Bronchial epithelial cell (primary cell): Measurements from ENCODE around the gene LMO7. TPM values are rescaled to one million over a fixed set of nuclear protein-coding genes. Genes with fewer than 3 reads are reported as not detected.
"Not testable (repeated sequence)": the region's sequence is repeated elsewhere in the genome, so short reads cannot be mapped to it uniquely, and the experiment has no call there.

ENCODE experiments used
- DNase-seq: peaks from one replicate; pipeline ENCODE4 v3.0.0-alpha.2; 2010; ENCODE audit warnings: low read depth
- FAIRE-seq: peaks from 2 replicates; lab custom pipeline; 2011; peaks lifted over from hg19 to GRCh38; lab: Jason Lieb, UNC
- H3K27me3 ChIP-seq: 2 replicates; pipeline ENCODE4 v1.5.1; 2011; ENCODE audit warnings: low read length; ENCODE audit not compliant: control insufficient read depth, insufficient read depth
- H3K36me3 ChIP-seq: 2 replicates; pipeline ENCODE4 v1.5.1; 2011; ENCODE audit warnings: low read length; ENCODE audit not compliant: control insufficient read depth, insufficient read depth
- H3K4me3 ChIP-seq: 2 replicates; pipeline ENCODE4 v1.5.1; 2011; ENCODE audit warnings: mild to moderate bottlenecking, low read depth, low read length, control low read depth
- CTCF ChIP-seq: IDR thresholded peaks from 2 replicates; pipeline ENCODE4 v1.5.1; 2011; ENCODE audit warnings: mild to moderate bottlenecking, moderate library complexity, low read length, control low read depth, inconsistent platforms; ENCODE audit not compliant: insufficient read depth, severe bottlenecking
- total RNA-seq: library from RNA; depleted of rRNA; stranded (reverse); fragments of >200 nt; gene quantifications from 2 replicates; pipeline ENCODE4 v1.2.1, GENCODE V29; 2014

LMO7 gene
- total RNA-seq, 1 donor from 2014 or later, result 150 TPM

- FAIRE-seq (no peak), DNase-seq (no peak)
- H3K4me3 ChIP-seq, result no peak overlapping the region
- H3K36me3 ChIP-seq, result no peaks in the 10 kb centered on the region
- no peaks in the 10 kb centered on the region for H3K27me3 ChIP-seq
- TF ChIP-seq CTCF, result no peak
Measured at GRCh38 chr13:75679459-75679858, 43.3 kb downstream of the LMO7 start.

- not testable (repeated sequence) for H3K27me3 ChIP-seq, H3K4me3 ChIP-seq, DNase-seq, FAIRE-seq, H3K36me3 ChIP-seq
Measured at GRCh38 chr13:75680251-75680650, 44.1 kb downstream of the LMO7 start.

- no peak for FAIRE-seq
- H3K27me3 ChIP-seq, result no peaks in the 10 kb centered on the region
Measured at GRCh38 chr13:75682326-75682725, 46.2 kb downstream of the LMO7 start.

DNA sequence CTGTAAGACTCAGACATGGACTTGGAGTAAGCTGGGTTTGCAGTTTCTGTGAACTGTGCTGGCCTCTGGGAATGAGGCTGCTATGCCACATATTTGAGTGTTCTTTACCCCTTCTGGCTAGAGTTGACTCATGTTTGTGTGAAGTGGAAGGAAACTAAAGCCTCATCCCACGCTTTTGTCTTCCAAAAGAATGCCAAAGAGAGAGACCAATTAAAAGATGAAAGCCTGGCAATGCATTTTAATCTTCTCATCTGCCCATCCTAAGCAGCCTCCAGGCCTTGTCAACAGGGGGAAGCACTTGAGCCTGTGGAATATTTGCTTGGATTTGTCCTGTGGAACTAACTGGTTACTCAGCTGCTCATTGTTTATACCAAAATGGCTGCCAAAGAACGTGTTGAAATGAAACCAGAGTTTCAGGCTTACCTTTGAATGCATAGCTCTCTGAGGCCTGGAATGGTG lies 49.1 kb downstream of the LMO7 start:
- peak; percentile 33 for TF ChIP-seq CTCF
- DNase-seq, result peak; percentile 93
- no peaks in the 10 kb centered on the region for H3K36me3 ChIP-seq
- H3K27me3 ChIP-seq, result no peaks in the 10 kb centered on the region
- no peak overlapping the region for H3K4me3 ChIP-seq
- FAIRE-seq, result no peak

More at GRCh38 chr13:75682326-75682725, 46.2 kb downstream of the LMO7 start:
- DNase-seq, result no peak
- no peak for TF ChIP-seq CTCF
- Histone ChIP-seq H3K4me3 (no peak overlapping the region), H3K36me3 (no peaks in the 10 kb centered on the region)

- H3K36me3 ChIP-seq, result no peaks in the 10 kb centered on the region
- no peaks in the 10 kb centered on the region for H3K27me3 ChIP-seq
- TF ChIP-seq CTCF, result peak; percentile 57
- no peak overlapping the region for H3K4me3 ChIP-seq
- DNase-seq (peak; percentile 70), FAIRE-seq (no peak)
Measured at GRCh38 chr13:75687150-75687763, 51.1 kb downstream of the LMO7 start.

GRCh38 chr13:75689686-75690085 lies 53.6 kb downstream of the LMO7 start:
- H3K36me3 ChIP-seq, result no peaks in the 10 kb centered on the region
- FAIRE-seq (no peak), DNase-seq (no peak)
- H3K4me3 ChIP-seq, result no peak overlapping the region
- H3K27me3 ChIP-seq, result no peaks in the 10 kb centered on the region
- no peak for TF ChIP-seq CTCF
